ENCODE measurements around the gene DIPK1B.

Gene DIPK1B

GRCh38 chr9:136714096-136714892 lies 1.9 kb downstream of the DIPK1B start:
- no peak overlapping the region for H4K5ac ChIP-seq (ENCODE audit: low read length)
- H3K4ac ChIP-seq (ENCODE audit: low read depth, low read length) = no peak overlapping the region
- H2BK15ac ChIP-seq (replicated peaks; ENCODE audit: low read depth) = no peak overlapping the region
- H2AK5ac ChIP-seq (ENCODE audit: low read length) = no peak overlapping the region
- no peak overlapping the region for H3K27ac ChIP-seq (ENCODE audit: low read depth, low read length)
- no peak for DNase-seq
- H2BK5ac ChIP-seq (ENCODE audit: low read length) = no peak overlapping the region
- no peak overlapping the region for H3K56ac ChIP-seq (ENCODE audit: low read length)
- H3K18ac ChIP-seq (ENCODE audit: low read length) = no peak overlapping the region
- H3K4me3 ChIP-seq (ENCODE audit: low read length) = no peak overlapping the region
- H2BK120ac ChIP-seq (ENCODE audit: low read depth, low read length) = no peak overlapping the region
- no peaks in the 10 kb centered on the region for H3K36me3 ChIP-seq (ENCODE audit: control insufficient read depth, insufficient read depth, low read length)
- H4K8ac ChIP-seq (ENCODE audit: low read depth, low read length) = no peak overlapping the region
- no CpG with 5 or more reads among the region's 17 CpGs for WGBS (ENCODE audit: extremely low coverage, insufficient coverage, low lambda C conversion rate)
- H3K79me1 ChIP-seq (ENCODE audit: low read length) = peaks cover 5% of the 10 kb centered on the region
- peaks cover 4% of the 10 kb centered on the region for H3K4me1 ChIP-seq (ENCODE audit: control insufficient read depth, low read depth, low read length)
- H3K23ac ChIP-seq (ENCODE audit: low read length) = no peak overlapping the region
- H3K27me3 ChIP-seq (ENCODE audit: insufficient read depth, low read length, poor library complexity) = no peaks in the 10 kb centered on the region
- H3K4me2 ChIP-seq (ENCODE audit: low read length) = no peak overlapping the region
- H3K79me2 ChIP-seq (ENCODE audit: control insufficient read depth, insufficient read depth, low read length) = peaks cover 4% of the 10 kb centered on the region
- no peak overlapping the region for H3K9ac ChIP-seq (ENCODE audit: low read length)

DNA sequence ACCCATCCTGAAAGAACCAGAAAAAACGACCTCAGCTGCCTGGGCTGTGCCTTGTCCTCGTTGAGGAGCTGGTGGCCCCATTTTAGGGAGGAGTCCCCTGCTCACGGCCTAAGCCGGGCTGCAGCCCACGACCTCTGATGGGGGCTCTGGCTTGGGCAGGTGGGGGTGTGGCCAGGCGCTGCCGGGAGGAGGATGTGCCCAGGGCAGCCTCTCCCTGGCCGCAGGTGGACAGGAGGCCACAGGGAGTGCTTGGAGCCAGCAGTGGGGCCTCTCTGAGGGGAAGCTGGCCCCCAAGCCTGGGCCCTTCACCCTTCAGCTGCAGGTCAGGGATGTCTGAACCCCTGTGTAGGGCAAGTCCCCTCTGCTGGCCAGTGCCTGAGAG lies 2.5 kb downstream of the DIPK1B start:
- H2BK15ac ChIP-seq (replicated peaks; ENCODE audit: low read depth) = no peak overlapping the region
- no peak overlapping the region for H3K4me3 ChIP-seq (ENCODE audit: low read length)
- DNase-seq = no peak
- H3K79me1 ChIP-seq (ENCODE audit: low read length) = peaks cover 5% of the 10 kb centered on the region
- no peak overlapping the region for H3K9ac ChIP-seq (ENCODE audit: low read length)
- H3K23ac ChIP-seq (ENCODE audit: low read length) = no peak overlapping the region
- H4K5ac ChIP-seq (ENCODE audit: low read length) = no peak overlapping the region
- no peak overlapping the region for H2AK5ac ChIP-seq (ENCODE audit: low read length)
- H3K4ac ChIP-seq (ENCODE audit: low read depth, low read length) = no peak overlapping the region
- no CpG with 5 or more reads among the region's 8 CpGs for WGBS (ENCODE audit: extremely low coverage, insufficient coverage, low lambda C conversion rate)
- H2BK120ac ChIP-seq (ENCODE audit: low read depth, low read length) = no peak overlapping the region
- H2BK5ac ChIP-seq (ENCODE audit: low read length) = no peak overlapping the region
- peaks cover 4% of the 10 kb centered on the region for H3K79me2 ChIP-seq (ENCODE audit: control insufficient read depth, insufficient read depth, low read length)
- H3K4me2 ChIP-seq (ENCODE audit: low read length) = no peak overlapping the region
- no peak overlapping the region for H3K56ac ChIP-seq (ENCODE audit: low read length)
- H3K4me1 ChIP-seq (ENCODE audit: control insufficient read depth, low read depth, low read length) = peaks cover 4% of the 10 kb centered on the region
- no peak overlapping the region for H4K8ac ChIP-seq (ENCODE audit: low read depth, low read length)
- H3K27ac ChIP-seq (ENCODE audit: low read depth, low read length) = no peak overlapping the region
- no peaks in the 10 kb centered on the region for H3K27me3 ChIP-seq (ENCODE audit: insufficient read depth, low read length, poor library complexity)
- H3K18ac ChIP-seq (ENCODE audit: low read length) = no peak overlapping the region
- no peaks in the 10 kb centered on the region for H3K36me3 ChIP-seq (ENCODE audit: control insufficient read depth, insufficient read depth, low read length)

GRCh38 chr9:136717399-136717798 lies 5.0 kb downstream of the DIPK1B start:
- Histone ChIP-seq H3K27ac (ENCODE audit: low read depth, low read length) (no peak overlapping the region), H3K18ac (ENCODE audit: low read length) (no peak overlapping the region), H2AK5ac (ENCODE audit: low read length) (no peak overlapping the region), H3K27me3 (ENCODE audit: insufficient read depth, low read length, poor library complexity) (no peaks in the 10 kb centered on the region), H2BK120ac (ENCODE audit: low read depth, low read length) (no peak overlapping the region), H2BK5ac (ENCODE audit: low read length) (no peak overlapping the region), H3K4me3 (ENCODE audit: low read length) (no peak overlapping the region), H3K79me2 (ENCODE audit: control insufficient read depth, insufficient read depth, low read length) (peaks cover 4% of the 10 kb centered on the region), H4K8ac (ENCODE audit: low read depth, low read length) (no peak overlapping the region), H3K36me3 (ENCODE audit: control insufficient read depth, insufficient read depth, low read length) (no peaks in the 10 kb centered on the region), H2BK15ac (replicated peaks; ENCODE audit: low read depth) (no peak overlapping the region), H4K5ac (ENCODE audit: low read length) (no peak overlapping the region), H3K56ac (ENCODE audit: low read length) (no peak overlapping the region), H3K23ac (ENCODE audit: low read length) (no peak overlapping the region), H3K79me1 (ENCODE audit: low read length) (peaks cover 5% of the 10 kb centered on the region), H3K4me1 (ENCODE audit: control insufficient read depth, low read depth, low read length) (peaks cover 4% of the 10 kb centered on the region), H3K4me2 (ENCODE audit: low read length) (no peak overlapping the region), H3K4ac (ENCODE audit: low read depth, low read length) (no peak overlapping the region), H3K9ac (ENCODE audit: low read length) (no peak overlapping the region)
- no peak for DNase-seq
- no CpG with 5 or more reads among the region's 16 CpGs for WGBS (ENCODE audit: extremely low coverage, insufficient coverage, low lambda C conversion rate)

GRCh38 chr9:136718345-136719194 lies 6.2 kb downstream of the DIPK1B start:
- no peak overlapping the region for H3K18ac ChIP-seq (ENCODE audit: low read length)
- H2BK15ac ChIP-seq (replicated peaks; ENCODE audit: low read depth) = no peak overlapping the region
- no peak overlapping the region for H3K4me3 ChIP-seq (ENCODE audit: low read length)
- H3K36me3 ChIP-seq (ENCODE audit: control insufficient read depth, insufficient read depth, low read length) = no peaks in the 10 kb centered on the region
- peaks cover 3% of the 10 kb centered on the region for H3K79me1 ChIP-seq (ENCODE audit: low read length)
- no peak overlapping the region for H3K56ac ChIP-seq (ENCODE audit: low read length)
- H3K23ac ChIP-seq (ENCODE audit: low read length) = no peak overlapping the region
- H3K4me2 ChIP-seq (ENCODE audit: low read length) = no peak overlapping the region
- peaks cover 2% of the 10 kb centered on the region for H3K79me2 ChIP-seq (ENCODE audit: control insufficient read depth, insufficient read depth, low read length)
- H3K27ac ChIP-seq (ENCODE audit: low read depth, low read length) = no peak overlapping the region
- peaks cover 2% of the 10 kb centered on the region for H3K4me1 ChIP-seq (ENCODE audit: control insufficient read depth, low read depth, low read length)
- H4K5ac ChIP-seq (ENCODE audit: low read length) = no peak overlapping the region
- no peak overlapping the region for H2AK5ac ChIP-seq (ENCODE audit: low read length)
- H2BK5ac ChIP-seq (ENCODE audit: low read length) = no peak overlapping the region
- no peak overlapping the region for H2BK120ac ChIP-seq (ENCODE audit: low read depth, low read length)
- no peak overlapping the region for H3K4ac ChIP-seq (ENCODE audit: low read depth, low read length)
- DNase-seq = no peak
- no CpG with 5 or more reads among the region's 20 CpGs for WGBS (ENCODE audit: extremely low coverage, insufficient coverage, low lambda C conversion rate)
- no peaks in the 10 kb centered on the region for H3K27me3 ChIP-seq (ENCODE audit: insufficient read depth, low read length, poor library complexity)
- H3K9ac ChIP-seq (ENCODE audit: low read length) = no peak overlapping the region
- H4K8ac ChIP-seq (ENCODE audit: low read depth, low read length) = no peak overlapping the region

DNA sequence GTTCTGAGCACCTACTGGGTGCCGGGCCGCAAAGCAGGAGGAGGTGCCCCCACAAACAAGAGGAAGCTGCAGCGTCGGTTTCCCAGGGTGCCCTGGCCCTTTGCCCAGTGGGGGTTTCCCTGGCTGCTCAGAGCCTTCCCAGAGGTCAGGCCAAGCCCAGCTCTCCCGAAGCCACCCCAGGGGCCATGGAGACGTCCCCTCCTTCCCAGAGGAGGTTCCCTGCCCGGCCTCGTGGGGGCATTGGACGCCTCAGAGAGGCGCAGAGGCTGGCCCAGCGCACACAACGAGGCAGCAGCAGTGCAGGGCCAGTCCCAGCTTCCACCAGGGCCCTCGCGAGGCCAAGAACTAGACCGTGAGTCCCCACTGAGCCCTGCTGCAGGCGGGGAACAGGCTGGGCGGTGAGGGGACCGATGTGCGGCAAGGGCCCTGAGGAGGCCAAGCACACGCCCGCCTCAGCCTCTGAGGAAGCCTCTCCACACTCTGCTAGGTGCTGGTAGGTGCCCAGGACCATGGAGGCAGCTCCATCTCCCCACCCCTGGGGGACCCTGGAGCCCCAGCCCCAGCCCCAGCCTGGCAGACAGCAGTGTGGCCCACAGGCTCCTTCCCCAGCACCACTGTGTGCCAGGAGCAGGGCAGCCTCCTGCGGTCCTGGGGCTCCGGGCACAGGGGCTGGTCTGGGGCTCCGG lies 7.0 kb downstream of the DIPK1B start:
- Histone ChIP-seq H2AK5ac (ENCODE audit: low read length) (no peak overlapping the region), H3K4me2 (ENCODE audit: low read length) (no peak overlapping the region), H3K36me3 (ENCODE audit: control insufficient read depth, insufficient read depth, low read length) (peaks cover 5% of the 10 kb centered on the region), H3K23ac (ENCODE audit: low read length) (no peak overlapping the region), H2BK5ac (ENCODE audit: low read length) (no peak overlapping the region), H3K27me3 (ENCODE audit: insufficient read depth, low read length, poor library complexity) (no peaks in the 10 kb centered on the region), H3K79me2 (ENCODE audit: control insufficient read depth, insufficient read depth, low read length) (no peaks in the 10 kb centered on the region), H3K79me1 (ENCODE audit: low read length) (peaks cover 2% of the 10 kb centered on the region), H3K18ac (ENCODE audit: low read length) (no peak overlapping the region), H3K56ac (ENCODE audit: low read length) (no peak overlapping the region), H2BK15ac (replicated peaks; ENCODE audit: low read depth) (no peak overlapping the region), H4K8ac (ENCODE audit: low read depth, low read length) (no peak overlapping the region), H3K4me1 (ENCODE audit: control insufficient read depth, low read depth, low read length) (no peaks in the 10 kb centered on the region), H2BK120ac (ENCODE audit: low read depth, low read length) (no peak overlapping the region), H3K27ac (ENCODE audit: low read depth, low read length) (no peak overlapping the region), H3K9ac (ENCODE audit: low read length) (no peak overlapping the region), H3K4me3 (ENCODE audit: low read length) (no peak overlapping the region), H4K5ac (ENCODE audit: low read length) (no peak overlapping the region), H3K4ac (ENCODE audit: low read depth, low read length) (no peak overlapping the region)
- no peak for DNase-seq
- WGBS (ENCODE audit: extremely low coverage, insufficient coverage, low lambda C conversion rate) = no CpG with 5 or more reads among the region's 24 CpGs

Measured in mesendoderm (in vitro differentiated cells).